Heart right ventricle (tissue), 16 donors: ENCODE results near the gene DGKI. TPM values are rescaled to one million over a fixed set of nuclear protein-coding genes. Genes with fewer than 3 reads are reported as not detected.

Source experiments
- ATAC-seq, 8 donors: fragments of 200-7000 bp; cut with Tn5 transposase; one replicate each; pipeline ENCODE4 v1.9.1; 2020; ENCODE audit warnings: mild to moderate bottlenecking in 8 of 8, moderate library complexity in 8 of 8, moderate number of reproducible peaks in 1 of 8
- DNase-seq, 2 donors: peaks; one replicate each; pipeline ENCODE4 v3.0.0-alpha.2; 2020
- H3K27ac ChIP-seq, 10 donors: fragments of 200-600 bp; sonication (generic) in 2 of 10; one replicate each; pipeline versions ENCODE4 v1.5.0 to v1.8.0; 2020 to 2022; ENCODE audit warnings: mild to moderate bottlenecking in 3 of 10
- H3K27me3 ChIP-seq, 7 donors: fragments of 200-600 bp; one replicate each; pipeline ENCODE4 v1.8.0; 2021 to 2022; ENCODE audit warnings: mild to moderate bottlenecking in 2 of 7
- H3K36me3 ChIP-seq, 9 donors: fragments of 200-600 bp; sonication (generic) in 1 of 9; one replicate each; pipeline versions ENCODE4 v1.5.0 to v1.8.0; 2020 to 2022; ENCODE audit warnings: mild to moderate bottlenecking in 2 of 9
- H3K4me1 ChIP-seq, 9 donors: fragments of 200-600 bp; sonication (generic) in 1 of 9; one replicate each; pipeline versions ENCODE4 v1.5.0 to v1.8.0; 2020 to 2022; ENCODE audit warnings: mild to moderate bottlenecking in 4 of 9
- H3K4me3 ChIP-seq, 10 donors: fragments of 200-600 bp; sonication (generic) in 2 of 10; one replicate each; pipeline versions ENCODE4 v1.5.0 to v1.8.0; 2020 to 2022; ENCODE audit warnings: mild to moderate bottlenecking in 7 of 10, moderate library complexity in 2 of 10
- H3K9me3 ChIP-seq, 11 donors: fragments of 200-600 bp in 10 of 11; sonication (generic) in 2 of 11; one replicate each; pipeline versions ENCODE4 v1.5.0 to v1.8.0; 2013 to 2022; ENCODE audit warnings: mild to moderate bottlenecking in 2 of 11, control low read depth in 1 of 11, moderate library complexity in 1 of 11
- WGBS, 2 donors: extraction: QIAGEN DNeasy Blood & Tissue Kit; methylation state at CpG; one replicate each; pipeline ENCODE4 v1.1.7; 2013; ENCODE audit warnings: inconsistent platforms in 1 of 2; 5-methylcytosine and 5-hydroxymethylcytosine counted together
- intact Hi-C, 10 donors: fragments of 100-400 bp; cut with DNase I; formaldehyde crosslinking; loops; one replicate each; pipeline versions ENCODE4 v1.11.1 to v1.14.2; 2022
- polyA plus RNA-seq, 2 donors: library from polyadenylated mRNA; stranded (reverse); fragments of 200-250 nt; gene quantifications; one replicate each; pipeline ENCODE4 v1.2.3, GENCODE V29; 2013
- total RNA-seq, 10 donors: library from RNA; stranded (reverse); fragmentation: NEBNext Ultra II Directional in 3 of 10; extraction: Animal tissue kit (Norgen Biotek cat#: 25700) in 3 of 10; gene quantifications; one replicate each; pipeline versions ENCODE4 v1.2.1 to v1.2.4, GENCODE V29; 2021 to 2023
- TF ChIP-seq, protein P1 (sequence below), 9 donors: fragments of 200-600 bp; sonication (generic) in 2 of 9; IDR thresholded peaks; one replicate each; pipeline versions ENCODE4 v1.5.0 to v1.8.0; 2021 to 2022; ENCODE audit warnings: antibody characterized with exemption in 9 of 9, mild to moderate bottlenecking in 5 of 9, moderate library complexity in 1 of 9
- donor health status: Arrhythmogenic right ventricular cardiomyopathy.
- donor health status: ischemic (EF 13 %, LVEDD 7.1; RV severe dilation, severe dysfunction).
- donor health status: healthy with polysubstance abuse.
- donor health status: DM: no; HTN: yes; CAD: no.
- donor health status: DM: no; HTN: no; CAD: no.
- donor health status: ischemic (EF 25% LVEDD 6.9; RV normal size, moderate dysfunction).
- donor health status: ischemic (EF 25% LVEDD 5.7; RV mildly dilated, moderate dysfunction).
- donor health status: healthy.
- donor health status: DM: yes; HTN: yes; CAD: no.
- donor health status: Ischemic cardiomyopathy.
- donor health status: ischemic (EF 35%, LVEDD 5.7; RV mildly dilated, moderate dysfunction).
- donor health status: nonischemic (EF 11% LVEDD 7.7; RV severe dilation, severe dysfunction).
- donor health status: DM: yes; HTN: yes; CAD: no.
- donor health status: PGD.
- donor health status: ischemic (EF 29% LVEDD 5.4; RV normal size, mild dysfunction).
- donor health status: nonischemic (EF 23%, LVEDD 6.1; RV moderate dilation, normal function).

Gene DGKI
- total and polyA plus RNA-seq, 12 donors = 0.16 to 2.6 (median 1.2) TPM

DNA sequence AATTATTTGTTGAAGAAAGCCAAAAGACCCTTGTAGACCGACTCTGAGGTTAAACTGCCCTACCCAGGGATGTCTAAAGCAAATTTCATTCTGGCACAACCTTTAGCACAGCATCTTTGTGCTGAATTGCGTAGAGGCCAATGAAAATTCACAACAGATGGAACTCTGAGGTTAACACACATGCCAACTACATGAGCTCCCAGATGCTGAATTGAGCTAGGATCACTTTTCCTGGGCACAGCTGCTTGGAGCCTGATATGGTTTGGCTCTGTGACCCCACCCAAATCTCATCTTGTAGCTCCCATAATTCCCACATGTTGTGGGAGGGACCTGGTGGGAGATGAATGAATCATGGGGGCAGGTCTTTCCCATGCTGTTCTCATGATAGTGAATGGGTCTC, 345.2 kb downstream of the DGKI start:
- TF ChIP-seq, protein P1, sequence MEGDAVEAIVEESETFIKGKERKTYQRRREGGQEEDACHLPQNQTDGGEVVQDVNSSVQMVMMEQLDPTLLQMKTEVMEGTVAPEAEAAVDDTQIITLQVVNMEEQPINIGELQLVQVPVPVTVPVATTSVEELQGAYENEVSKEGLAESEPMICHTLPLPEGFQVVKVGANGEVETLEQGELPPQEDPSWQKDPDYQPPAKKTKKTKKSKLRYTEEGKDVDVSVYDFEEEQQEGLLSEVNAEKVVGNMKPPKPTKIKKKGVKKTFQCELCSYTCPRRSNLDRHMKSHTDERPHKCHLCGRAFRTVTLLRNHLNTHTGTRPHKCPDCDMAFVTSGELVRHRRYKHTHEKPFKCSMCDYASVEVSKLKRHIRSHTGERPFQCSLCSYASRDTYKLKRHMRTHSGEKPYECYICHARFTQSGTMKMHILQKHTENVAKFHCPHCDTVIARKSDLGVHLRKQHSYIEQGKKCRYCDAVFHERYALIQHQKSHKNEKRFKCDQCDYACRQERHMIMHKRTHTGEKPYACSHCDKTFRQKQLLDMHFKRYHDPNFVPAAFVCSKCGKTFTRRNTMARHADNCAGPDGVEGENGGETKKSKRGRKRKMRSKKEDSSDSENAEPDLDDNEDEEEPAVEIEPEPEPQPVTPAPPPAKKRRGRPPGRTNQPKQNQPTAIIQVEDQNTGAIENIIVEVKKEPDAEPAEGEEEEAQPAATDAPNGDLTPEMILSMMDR (IDR thresholded peaks at IDR 0.05) = no peak
- peaks cover 0 to 5% (median 0%) of the 10 kb centered on the region in 7 donors for H3K27me3 ChIP-seq
- peaks cover 0 to 4% (median 0%) of the 10 kb centered on the region in 11 donors for H3K9me3 ChIP-seq
- ATAC-seq (no peak), DNase-seq (no peak)
- no peak overlapping the region for H3K27ac ChIP-seq
- H3K4me3 ChIP-seq = no peak overlapping the region
- H3K36me3 ChIP-seq = no peaks in the 10 kb centered on the region
- intact Hi-C loops = no loop called here
- WGBS, 2 donors = 84 to 88% methylated on average over 2 of the region's 2 CpGs
- H3K4me1 ChIP-seq = no peaks in the 10 kb centered on the region

DNA sequence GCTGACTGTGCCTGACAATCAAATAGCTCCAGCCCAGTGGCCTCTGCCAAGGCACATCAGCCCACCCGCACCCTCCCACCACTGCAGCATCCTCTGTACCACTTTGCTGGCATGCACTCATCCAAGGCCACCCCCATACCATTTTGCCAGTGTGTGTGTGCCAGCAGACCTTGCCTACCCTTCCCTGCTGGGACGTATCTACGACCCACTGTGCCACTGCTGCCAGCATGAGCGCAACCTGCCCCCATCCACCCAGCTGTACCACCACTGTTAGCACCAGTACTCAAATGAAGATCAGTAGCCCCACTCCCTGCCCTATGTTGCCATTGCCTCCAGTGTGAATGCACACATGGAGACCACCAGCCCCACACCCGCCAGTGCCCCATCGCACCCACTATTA, 353.9 kb downstream of the DGKI start:
- no peaks in the 10 kb centered on the region for H3K36me3 ChIP-seq
- TF ChIP-seq, protein P1 (IDR thresholded peaks at IDR 0.05) = no peak
- ATAC-seq = no peak
- no peak overlapping the region for H3K27ac ChIP-seq
- no peaks in the 10 kb centered on the region for H3K27me3 ChIP-seq
- intact Hi-C loops = no loop called here
- no peaks in the 10 kb centered on the region for H3K4me1 ChIP-seq
- WGBS, 2 donors = 95 to 96% methylated on average over 6 of the region's 6 CpGs
- peaks cover 0 to 24% (median 5%) of the 10 kb centered on the region in 11 donors for H3K9me3 ChIP-seq
- H3K4me3 ChIP-seq = no peak overlapping the region
- DNase-seq = no peak

DNA sequence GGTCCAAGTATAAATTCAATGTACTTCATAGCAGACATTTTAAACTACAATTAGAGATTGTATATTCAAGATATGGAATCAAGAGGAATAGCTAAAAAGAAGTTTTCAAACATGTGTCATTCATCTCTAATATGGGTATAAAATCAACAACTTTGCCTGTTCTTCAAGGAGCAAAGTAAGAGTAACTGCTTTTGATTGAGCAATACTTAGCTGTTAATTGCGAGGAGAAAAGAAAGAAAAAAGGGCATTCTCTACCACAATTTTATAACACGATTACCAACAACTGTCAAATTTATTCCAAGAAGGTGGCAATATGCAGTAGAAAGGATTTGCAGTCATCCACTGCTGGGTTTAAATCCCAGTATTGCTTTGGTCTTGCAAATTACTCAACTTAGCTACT, 356.9 kb downstream of the DGKI start:
- intact Hi-C loops = no loop called here
- TF ChIP-seq, protein P1 (IDR thresholded peaks at IDR 0.05) = no peak
- DNase-seq (no peak), ATAC-seq (no peak)
- Histone ChIP-seq H3K4me3 (no peak overlapping the region), H3K9me3 (peaks cover 0 to 13% (median under 1%) of the 10 kb centered on the region in 11 donors), H3K4me1 (no peaks in the 10 kb centered on the region), H3K27ac (no peak overlapping the region), H3K36me3 (no peaks in the 10 kb centered on the region), H3K27me3 (no peaks in the 10 kb centered on the region)
- 87 to 90% methylated on average over 2 of the region's 2 CpGs for WGBS, 2 donors

DNA sequence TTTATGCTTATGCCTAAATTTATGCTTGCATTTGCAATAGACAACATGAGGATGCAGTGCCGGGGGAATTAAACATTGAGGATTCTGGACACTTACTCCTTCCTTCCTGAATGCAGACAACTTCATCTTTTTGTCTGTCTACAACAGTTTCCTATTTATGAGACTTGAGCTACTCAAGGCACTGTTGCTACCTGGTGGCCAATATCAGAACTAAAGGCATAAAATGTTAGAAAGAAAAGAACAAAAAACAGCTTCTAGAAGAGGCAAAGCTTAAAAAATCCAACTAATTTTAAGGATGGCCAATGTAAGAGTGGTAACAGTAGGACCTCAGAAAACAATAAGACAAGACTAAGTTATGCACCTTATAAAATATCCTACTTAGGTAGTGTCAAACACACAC, 358.7 kb downstream of the DGKI start:
- Histone ChIP-seq H3K36me3 (no peaks in the 10 kb centered on the region), H3K27ac (no peak overlapping the region), H3K9me3 (peaks cover 0 to 3% (median 0%) of the 10 kb centered on the region in 11 donors), H3K4me3 (no peak overlapping the region), H3K27me3 (no peaks in the 10 kb centered on the region), H3K4me1 (no peaks in the 10 kb centered on the region)
- WGBS, 2 donors = 43 to 49% methylated on average over 1 of the region's 1 CpG
- DNase-seq (no peak), ATAC-seq (no peak)
- intact Hi-C loops = no loop called here
- TF ChIP-seq, protein P1 (IDR thresholded peaks at IDR 0.05) = peak in 7 of 9 donors; percentile 16 to 39 (median 21)
